Suppressor macrophage (primary cell): ENCODE data around the gene PPP1R7.

Experiments used
- DNase-seq, 4 experiments: peaks; one replicate each; pipeline ENCODE4 v3.0.0-alpha.2; 2020 to 2022

The PPP1R7 gene

GRCh38 chr2:241197947-241198346 lies 47.7 kb downstream of the PPP1R7 start:
- DNase-seq = no peak

GRCh38 chr2:241198381-241199279 lies 48.4 kb downstream of the PPP1R7 start:
- peak in 1 of 4 experiments; percentile 2 for DNase-seq

- DNase-seq = peak in 1 of 4 experiments; percentile 1
Measured at GRCh38 chr2:241199286-241199685, 49.0 kb downstream of the PPP1R7 start.

GRCh38 chr2:241199897-241200821 lies 49.9 kb downstream of the PPP1R7 start:
- peak in 1 of 4 experiments; percentile 38 for DNase-seq

- DNase-seq = peak in 2 of 4 experiments; percentile 43 to 68
Measured at GRCh38 chr2:241200822-241201395, 50.6 kb downstream of the PPP1R7 start.

GRCh38 chr2:241201445-241202267 lies 51.4 kb downstream of the PPP1R7 start:
- DNase-seq = peak in 1 of 4 experiments; percentile 14

- no peak for DNase-seq
Measured at GRCh38 chr2:241202268-241202585, 52.0 kb downstream of the PPP1R7 start.

GRCh38 chr2:241202681-241203080 lies 52.4 kb downstream of the PPP1R7 start:
- no peak for DNase-seq

- no peak for DNase-seq
Measured at GRCh38 chr2:241203218-241204009, 53.1 kb downstream of the PPP1R7 start.

- no peak for DNase-seq
Measured at GRCh38 chr2:241204010-241204384, 53.7 kb downstream of the PPP1R7 start.

GRCh38 chr2:241204490-241204889 lies 54.2 kb downstream of the PPP1R7 start:
- no peak for DNase-seq

GRCh38 chr2:241205086-241205485 lies 54.8 kb downstream of the PPP1R7 start:
- no peak for DNase-seq

GRCh38 chr2:241207151-241207550 lies 56.9 kb downstream of the PPP1R7 start:
- DNase-seq = no peak

- no peak for DNase-seq
Measured at GRCh38 chr2:241207641-241208040, 57.4 kb downstream of the PPP1R7 start.

- DNase-seq = no peak
Measured at GRCh38 chr2:241208058-241208457, 57.8 kb downstream of the PPP1R7 start.

- DNase-seq = no peak
Measured at GRCh38 chr2:241209271-241209670, 59.0 kb downstream of the PPP1R7 start.

GRCh38 chr2:241211276-241211675 lies 61.0 kb downstream of the PPP1R7 start:
- DNase-seq = no peak

- DNase-seq = no peak
Measured at GRCh38 chr2:241213041-241213440, 62.8 kb downstream of the PPP1R7 start.

- no peak for DNase-seq
Measured at GRCh38 chr2:241213567-241213966, 63.3 kb downstream of the PPP1R7 start.

- no peak for DNase-seq
Measured at GRCh38 chr2:241214209-241214608, 63.9 kb downstream of the PPP1R7 start.

- DNase-seq = no peak
Measured at GRCh38 chr2:241214766-241215165, 64.5 kb downstream of the PPP1R7 start.
